C4-2B (cell line): ENCODE measurements around the gene COX7A2L.
"Not testable (repeated sequence)": the region's sequence is repeated elsewhere in the genome, so short reads cannot be mapped to it uniquely, and the experiment has no call there.

Experiments
- CTCF ChIP-seq: fragments of 450-650 bp; conservative IDR thresholded peaks from 2 replicates; pipeline ENCODE4 v1.5.1; 2017; ENCODE audit warnings: mild to moderate bottlenecking
- ZFX ChIP-seq: fragments of 450-650 bp; IDR thresholded peaks from 2 replicates; pipeline ENCODE4 v1.6.1; 2017

GRCh38 chr2:42334865-42335264 lies 26.2 kb downstream of the COX7A2L start:
- not testable (repeated sequence) for TF ChIP-seq CTCF, ZFX
